ENCODE results near the gene TFCP2. TPM values are rescaled to one million over a fixed set of nuclear protein-coding genes. Genes with fewer than 3 reads are reported as not detected.

Gene TFCP2
- total RNA-seq, 5 donors from 2014 or later (not counting 1 experiment from before 2014, with no cell fraction given): 26.8 to 31.8 (median 30.0) TPM

DNA sequence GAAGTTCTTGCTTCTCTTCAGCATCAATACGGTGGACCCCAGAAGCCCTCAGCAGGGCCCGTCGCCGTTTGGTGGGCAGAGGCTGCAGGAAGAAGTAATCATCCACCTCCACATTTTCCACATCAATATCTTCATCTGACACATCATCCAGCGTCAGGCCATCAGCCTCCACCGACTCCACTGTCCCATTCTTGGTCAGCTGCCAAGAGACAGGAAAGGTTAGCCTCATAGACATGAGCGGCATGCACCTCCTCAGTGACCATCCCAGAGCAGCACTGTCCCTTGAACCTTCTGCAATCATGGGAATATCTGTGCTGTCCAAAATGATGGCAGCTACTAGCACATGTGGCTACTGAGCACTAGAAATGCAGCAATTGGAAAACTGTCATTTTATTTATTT is 105.2 kb downstream of the TFCP2 start:
- Histone ChIP-seq H3K9me3 (no peaks in the 10 kb centered on the region), H3K4me1 (ENCODE audit: control insufficient read depth in 1 of 2, extremely low read depth in 1 of 2, insufficient read depth in 2 of 2, low read length in 2 of 2) (no peaks in the 10 kb centered on the region), H3K4me3 (ENCODE audit: control insufficient read depth in 1 of 2, extremely low read depth in 1 of 2, low read length in 1 of 2) (no peak overlapping the region), H3K36me3 (ENCODE audit: control insufficient read depth in 2 of 2, extremely low read depth in 1 of 2, insufficient read depth in 1 of 2, low read length in 1 of 2) (peaks cover 15 to 75% of the 10 kb centered on the region in 2 donors), H3K27me3 (replicated peaks in 1 of 2; ENCODE audit: control insufficient read depth in 2 of 2, extremely low read depth in 1 of 2, insufficient read depth in 2 of 2, low read length in 1 of 2) (no peaks in the 10 kb centered on the region), H3K27ac (ENCODE audit: low read length) (no peak overlapping the region)
- Mint-ChIP-seq H3K27me3 (no peaks in the 10 kb centered on the region), H3K9me3 (no peaks in the 10 kb centered on the region), H3K4me3 (no peak overlapping the region), H3K4me1 (no peaks in the 10 kb centered on the region), H3K27ac (no peak overlapping the region), H3K36me3 (peaks cover 38% of the 10 kb centered on the region)
- WGBS (ENCODE audit: insufficient coverage): 94% methylated on average over 7 of the region's 7 CpGs
- no peak for ATAC-seq (replicated peaks in 1 of 4)
- ChIA-PET CTCF (no interaction called here), POLR2A (no interaction called here)
- no peak for DNase-seq

DNA sequence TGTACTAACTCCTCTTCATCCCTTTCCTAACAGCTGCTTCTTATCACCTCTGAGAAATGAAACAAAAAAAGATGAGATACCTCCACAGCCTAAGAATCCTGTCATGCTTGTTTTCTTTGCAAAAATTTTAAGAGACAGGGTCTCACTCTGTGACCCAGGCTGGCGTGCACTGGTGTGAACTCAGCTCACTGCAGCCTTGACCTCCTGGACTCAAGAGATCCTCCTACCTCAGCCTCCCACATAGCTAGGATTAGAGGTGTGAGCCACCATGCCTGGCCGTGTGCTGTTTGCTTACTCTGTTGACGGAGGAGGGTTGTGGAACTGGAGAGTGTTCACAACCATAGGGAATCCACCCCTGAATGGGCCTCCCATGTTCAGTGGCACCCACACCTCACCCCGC is 105.7 kb downstream of the TFCP2 start:
- no peak overlapping the region for H3K4me3 Mint-ChIP-seq
- H3K4me3 ChIP-seq (ENCODE audit: control insufficient read depth in 1 of 2, extremely low read depth in 1 of 2, low read length in 1 of 2): no peak overlapping the region
- H3K9me3 Mint-ChIP-seq: no peaks in the 10 kb centered on the region
- H3K27ac Mint-ChIP-seq: no peak overlapping the region
- no peaks in the 10 kb centered on the region for H3K4me1 Mint-ChIP-seq
- H3K27me3 Mint-ChIP-seq: no peaks in the 10 kb centered on the region
- ChIA-PET POLR2A (no interaction called here), CTCF (no interaction called here)
- H3K27me3 ChIP-seq (replicated peaks in 1 of 2; ENCODE audit: control insufficient read depth in 2 of 2, extremely low read depth in 1 of 2, insufficient read depth in 2 of 2, low read length in 1 of 2): no peaks in the 10 kb centered on the region
- ATAC-seq (replicated peaks in 1 of 4): no peak
- no peaks in the 10 kb centered on the region for H3K4me1 ChIP-seq (ENCODE audit: control insufficient read depth in 1 of 2, extremely low read depth in 1 of 2, insufficient read depth in 2 of 2, low read length in 2 of 2)
- no peaks in the 10 kb centered on the region for H3K9me3 ChIP-seq
- H3K27ac ChIP-seq (ENCODE audit: low read length): no peak overlapping the region
- H3K36me3 Mint-ChIP-seq: peaks cover 38% of the 10 kb centered on the region
- 92% methylated on average over 2 of the region's 4 CpGs for WGBS (ENCODE audit: insufficient coverage)
- H3K36me3 ChIP-seq (ENCODE audit: control insufficient read depth in 2 of 2, extremely low read depth in 1 of 2, insufficient read depth in 1 of 2, low read length in 1 of 2): peaks cover 15 to 75% of the 10 kb centered on the region in 2 donors
- no peak for DNase-seq

DNA sequence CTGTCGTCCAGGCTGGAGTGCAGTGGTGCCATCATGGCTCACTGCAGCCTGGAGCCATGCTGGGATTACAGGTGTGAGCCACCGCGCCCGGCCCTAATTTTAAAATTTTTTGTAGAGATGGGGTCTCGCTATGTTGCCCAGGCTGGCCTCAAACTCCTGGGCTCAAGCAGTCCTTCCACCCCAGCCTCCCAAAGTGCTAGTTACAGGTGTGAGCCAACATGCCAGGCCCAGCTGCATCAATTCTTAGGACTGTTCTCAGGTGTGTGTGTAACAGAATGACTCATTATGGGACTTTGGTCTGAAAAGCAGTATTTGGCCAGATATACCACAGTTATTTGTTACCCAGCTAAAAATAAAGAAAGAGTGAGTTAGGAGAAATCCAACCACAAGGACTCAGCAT is 107.4 kb downstream of the TFCP2 start:
- H3K36me3 Mint-ChIP-seq: peaks cover 32% of the 10 kb centered on the region
- CTCF ChIA-PET: no interaction called here

DNA sequence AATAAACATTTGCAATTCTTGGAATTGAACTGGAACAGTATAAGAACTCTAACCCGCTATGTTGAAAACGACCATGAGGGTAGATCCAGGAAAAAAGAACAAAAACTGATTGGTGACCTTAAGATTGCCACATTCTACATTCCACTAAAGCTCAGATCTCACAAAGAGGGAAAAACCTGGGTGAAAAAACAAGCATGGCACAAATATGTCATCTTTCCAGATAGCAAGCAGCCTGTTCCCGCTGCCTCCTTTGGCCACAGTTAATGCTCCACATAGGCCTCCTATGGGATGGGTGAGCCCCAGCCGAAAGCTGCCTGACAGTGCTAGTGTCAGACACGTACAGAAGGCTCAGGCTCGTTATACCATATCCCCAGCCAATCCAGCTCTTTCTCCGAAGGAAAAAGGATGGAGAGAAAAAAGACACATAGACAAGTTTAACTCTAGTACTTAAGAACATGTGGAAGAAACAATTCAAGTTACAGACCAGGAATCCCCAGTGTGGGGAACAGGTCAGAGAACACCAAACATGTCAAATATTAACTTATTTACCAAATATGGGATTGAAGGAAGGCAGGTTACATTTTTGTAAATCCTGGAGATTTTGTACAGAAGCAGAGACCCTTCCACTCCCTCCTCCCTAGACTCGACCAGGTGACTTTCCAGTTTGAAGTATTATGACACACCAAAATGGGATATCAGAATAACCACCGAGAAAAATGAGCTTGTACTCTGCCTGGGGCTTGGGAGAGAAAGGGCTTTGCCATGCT is 110.1 kb downstream of the TFCP2 start:
- Mint-ChIP-seq H3K9me3 (no peaks in the 10 kb centered on the region), H3K27ac (peak overlapping the region; percentile 3 to 56), H3K36me3 (peaks cover 39% of the 10 kb centered on the region), H3K4me3 (no peak overlapping the region), H3K4me1 (no peaks in the 10 kb centered on the region), H3K27me3 (no peaks in the 10 kb centered on the region)
- ChIA-PET CTCF (interaction anchor here (0.5 to 0.7 kb wide), 2 partner anchors 9 to 17 kb away, joined by 3 read pairs; no protein-coding TSS in a partner anchor), POLR2A (no interaction called here)
- ATAC-seq (replicated peaks in 1 of 4) (no peak), DNase-seq (no peak)
- Histone ChIP-seq H3K27me3 (replicated peaks in 1 of 2; ENCODE audit: control insufficient read depth in 2 of 2, extremely low read depth in 1 of 2, insufficient read depth in 2 of 2, low read length in 1 of 2) (no peaks in the 10 kb centered on the region), H3K36me3 (ENCODE audit: control insufficient read depth in 2 of 2, extremely low read depth in 1 of 2, insufficient read depth in 1 of 2, low read length in 1 of 2) (peaks cover 20 to 79% of the 10 kb centered on the region in 2 donors), H3K4me1 (ENCODE audit: control insufficient read depth in 1 of 2, extremely low read depth in 1 of 2, insufficient read depth in 2 of 2, low read length in 2 of 2) (no peaks in the 10 kb centered on the region), H3K9me3 (no peaks in the 10 kb centered on the region), H3K4me3 (ENCODE audit: control insufficient read depth in 1 of 2, extremely low read depth in 1 of 2, low read length in 1 of 2) (no peak overlapping the region), H3K27ac (ENCODE audit: low read length) (no peak overlapping the region)
- 86% methylated on average over 1 of the region's 9 CpGs for WGBS (ENCODE audit: insufficient coverage)

More for the DNA sequence above, 107.4 kb downstream of the TFCP2 start:
- POLR2A ChIA-PET: no interaction called here
- no peaks in the 10 kb centered on the region for H3K9me3 Mint-ChIP-seq
- WGBS (ENCODE audit: insufficient coverage): 100% methylated on average over 1 of the region's 5 CpGs
- Histone ChIP-seq H3K4me3 (ENCODE audit: control insufficient read depth in 1 of 2, extremely low read depth in 1 of 2, low read length in 1 of 2) (no peak overlapping the region), H3K9me3 (no peaks in the 10 kb centered on the region), H3K27me3 (replicated peaks in 1 of 2; ENCODE audit: control insufficient read depth in 2 of 2, extremely low read depth in 1 of 2, insufficient read depth in 2 of 2, low read length in 1 of 2) (no peaks in the 10 kb centered on the region), H3K4me1 (ENCODE audit: control insufficient read depth in 1 of 2, extremely low read depth in 1 of 2, insufficient read depth in 2 of 2, low read length in 2 of 2) (no peaks in the 10 kb centered on the region), H3K27ac (ENCODE audit: low read length) (no peak overlapping the region), H3K36me3 (ENCODE audit: control insufficient read depth in 2 of 2, extremely low read depth in 1 of 2, insufficient read depth in 1 of 2, low read length in 1 of 2) (peaks cover 12 to 68% of the 10 kb centered on the region in 2 donors)
- DNase-seq: no peak
- H3K4me3 Mint-ChIP-seq: no peak overlapping the region
- no peak for ATAC-seq (replicated peaks in 1 of 4)
- H3K27ac Mint-ChIP-seq: no peak overlapping the region
- no peaks in the 10 kb centered on the region for H3K4me1 Mint-ChIP-seq
- H3K27me3 Mint-ChIP-seq: no peaks in the 10 kb centered on the region

DNA sequence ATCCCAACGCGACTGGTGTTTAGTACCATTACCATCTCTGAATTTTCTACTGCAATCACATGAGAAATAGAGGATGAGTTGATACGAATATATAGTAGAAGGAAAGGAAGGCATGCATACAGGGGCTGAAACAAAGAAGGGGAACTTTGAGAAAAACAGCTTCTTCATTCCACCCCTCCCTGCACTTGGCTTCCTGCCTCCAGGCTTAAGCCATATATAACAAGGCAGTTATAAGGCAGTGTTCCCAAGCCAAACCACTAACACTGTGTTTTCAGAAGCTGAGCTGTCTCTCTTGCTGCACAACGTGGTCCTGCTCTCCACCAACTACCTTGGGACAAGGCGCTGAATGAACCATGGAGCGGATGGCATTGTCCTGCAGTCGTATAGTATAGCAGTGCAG is 113.8 kb downstream of the TFCP2 start:
- H3K9me3 Mint-ChIP-seq: no peaks in the 10 kb centered on the region
- peaks cover 39% of the 10 kb centered on the region for H3K36me3 Mint-ChIP-seq
- no peaks in the 10 kb centered on the region for H3K27me3 Mint-ChIP-seq
- H3K4me3 Mint-ChIP-seq: no peak overlapping the region
- Histone ChIP-seq H3K36me3 (ENCODE audit: control insufficient read depth in 2 of 2, extremely low read depth in 1 of 2, insufficient read depth in 1 of 2, low read length in 1 of 2) (peaks cover 15 to 82% of the 10 kb centered on the region in 2 donors), H3K27ac (ENCODE audit: low read length) (no peak overlapping the region), H3K27me3 (replicated peaks in 1 of 2; ENCODE audit: control insufficient read depth in 2 of 2, extremely low read depth in 1 of 2, insufficient read depth in 2 of 2, low read length in 1 of 2) (no peaks in the 10 kb centered on the region), H3K9me3 (no peaks in the 10 kb centered on the region), H3K4me1 (ENCODE audit: control insufficient read depth in 1 of 2, extremely low read depth in 1 of 2, insufficient read depth in 2 of 2, low read length in 2 of 2) (no peaks in the 10 kb centered on the region), H3K4me3 (ENCODE audit: control insufficient read depth in 1 of 2, extremely low read depth in 1 of 2, low read length in 1 of 2) (no peak overlapping the region)
- DNase-seq (no peak), ATAC-seq (replicated peaks in 1 of 4) (no peak)
- POLR2A ChIA-PET: no interaction called here
- H3K4me1 Mint-ChIP-seq: no peaks in the 10 kb centered on the region
- 100% methylated on average over 1 of the region's 7 CpGs for WGBS (ENCODE audit: insufficient coverage)
- no peak overlapping the region for H3K27ac Mint-ChIP-seq
- CTCF ChIA-PET: no interaction called here

DNA sequence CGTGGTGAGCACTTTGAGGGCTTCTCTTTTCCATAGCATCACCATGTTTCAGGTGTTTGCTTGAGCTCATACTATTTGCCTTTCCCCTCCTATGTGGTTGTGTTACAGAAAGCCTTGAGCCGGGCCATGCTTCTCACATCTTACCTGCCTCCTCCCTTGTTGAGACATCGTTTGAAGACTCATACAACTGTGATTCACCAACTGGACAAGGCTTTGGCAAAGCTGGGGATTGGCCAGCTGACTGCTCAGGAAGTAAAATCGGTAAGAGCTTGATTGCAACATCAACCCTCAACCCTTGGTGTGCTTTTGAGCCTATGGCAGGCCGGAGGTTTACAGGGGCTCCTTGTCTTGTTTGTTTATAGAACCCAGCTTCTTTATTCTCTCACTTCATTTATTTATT is 116.7 kb downstream of the TFCP2 start:
- ATAC-seq (replicated peaks in 1 of 4) (no peak), DNase-seq (no peak)
- Mint-ChIP-seq H3K36me3 (peaks cover 58% of the 10 kb centered on the region), H3K27me3 (no peaks in the 10 kb centered on the region), H3K9me3 (no peaks in the 10 kb centered on the region), H3K4me1 (peaks cover 5 to 9% (median 7%) of the 10 kb centered on the region in 3 donors), H3K4me3 (no peak overlapping the region), H3K27ac (no peak overlapping the region)
- Histone ChIP-seq H3K9me3 (no peaks in the 10 kb centered on the region), H3K27ac (ENCODE audit: low read length) (no peak overlapping the region), H3K36me3 (ENCODE audit: control insufficient read depth in 2 of 2, extremely low read depth in 1 of 2, insufficient read depth in 1 of 2, low read length in 1 of 2) (peaks cover 15 to 82% of the 10 kb centered on the region in 2 donors), H3K27me3 (replicated peaks in 1 of 2; ENCODE audit: control insufficient read depth in 2 of 2, extremely low read depth in 1 of 2, insufficient read depth in 2 of 2, low read length in 1 of 2) (no peaks in the 10 kb centered on the region), H3K4me3 (ENCODE audit: control insufficient read depth in 1 of 2, extremely low read depth in 1 of 2, low read length in 1 of 2) (no peak overlapping the region), H3K4me1 (ENCODE audit: control insufficient read depth in 1 of 2, extremely low read depth in 1 of 2, insufficient read depth in 2 of 2, low read length in 2 of 2) (no peaks in the 10 kb centered on the region)
- 67% methylated on average over 1 of the region's 5 CpGs for WGBS (ENCODE audit: insufficient coverage)
- ChIA-PET POLR2A (no interaction called here), CTCF (interaction anchor here in 1 of 2 donors (0.6 to 0.9 kb wide), 2 partner anchors 9 to 291 kb away, joined by 3 to 4 read pairs; no protein-coding TSS in a partner anchor)
